HepG2 (cell line): ENCODE data around the gene ARPC3. TPM values are rescaled to one million over a fixed set of nuclear protein-coding genes. Genes with fewer than 3 reads are reported as not detected.

Source experiments
- ARHGAP35 ChIP-seq: sonication (generic); formaldehyde crosslinking; IDR thresholded peaks from 2 replicates; pipeline ENCODE4 v1.9.0; 2022; ENCODE audit warnings: mild to moderate bottlenecking, inconsistent platforms, moderate library complexity, missing genetic modification reagents, borderline replicate concordance
- ATF6 ChIP-seq: sonication (generic); formaldehyde crosslinking; conservative IDR thresholded peaks from 2 replicates; pipeline ENCODE4 v1.4.0; 2020; ENCODE audit warnings: missing genetic modification reagents
- ETV6 ChIP-seq: sonication (generic); formaldehyde crosslinking; conservative IDR thresholded peaks from 2 replicates; pipeline ENCODE4 v1.4.0; 2020; ENCODE audit warnings: missing genetic modification reagents
- HNF1A ChIP-seq, 2 experiments: sonication (generic) in 1 of 2; formaldehyde crosslinking in 1 of 2; IDR thresholded peaks; 2 replicates each; pipeline versions ENCODE4 v1.4.0 to v1.6.1; 2016 to 2020; ENCODE audit warnings: borderline replicate concordance in 1 of 2, low read depth in 1 of 2, mild to moderate bottlenecking in 1 of 2, missing genetic modification reagents in 1 of 2
- LRRFIP1 ChIP-seq: sonication (generic); formaldehyde crosslinking; conservative IDR thresholded peaks from 2 replicates; pipeline ENCODE4 v1.4.0; 2020; ENCODE audit warnings: missing genetic modification reagents
- NR3C1 ChIP-seq: sonication (generic); formaldehyde crosslinking; IDR thresholded peaks from 2 replicates; pipeline ENCODE4 v1.4.0; 2020; ENCODE audit warnings: missing genetic modification reagents
- PRDM15 ChIP-seq: sonication (generic); formaldehyde crosslinking; IDR thresholded peaks from 2 replicates; pipeline ENCODE4 v1.4.0; 2020; ENCODE audit warnings: missing genetic modification reagents
- SIN3B ChIP-seq: fragments of 150-350 bp; IDR thresholded peaks from 2 replicates; pipeline ENCODE4 v1.6.1; 2014; ENCODE audit warnings: low read length
- ZBTB33 ChIP-seq: sonication (generic); formaldehyde crosslinking; IDR thresholded peaks from 2 replicates; pipeline ENCODE4 v1.4.0; 2020; ENCODE audit warnings: missing genetic modification reagents
- ZNF644 ChIP-seq: IDR thresholded peaks from 2 replicates; pipeline ENCODE4 v1.6.1; 2016; ENCODE audit warnings: low read depth
- polyA plus RNA-seq, 8 experiments: library from polyadenylated mRNA; depleted of rRNA in 3 of 8; stranded (reverse) in 7 of 8; unstranded in 1 of 8; fragments of >200 nt; fragmentation: Illumina TruSeq in 4 of 8; extraction: Trizol in 4 of 8; gene quantifications; 2 replicates each; pipeline versions ENCODE4 v1.2.1 to v1.2.3, GENCODE V29; 2011 to 2016; ENCODE audit warnings: low read depth in 4 of 8, missing spikeins in 1 of 8, mixed read lengths in 1 of 8; ENCODE audit not compliant: insufficient read depth in 1 of 8
- total RNA-seq, 5 experiments: library from RNA; depleted of rRNA; stranded (reverse); fragments of >200 nt; fragmentation: Illumina TruSeq; extraction: Trizol; gene quantifications; 2 replicates each; pipeline ENCODE4 v1.2.3, GENCODE V29; 2016; ENCODE audit warnings: low read depth in 1 of 5

ARPC3 gene
- total and polyA plus RNA-seq, 2 of the 13 experiments (the other 11 are each of a cell fraction or from before 2014, with no cell fraction given): 32.7 to 234 TPM

GRCh38 chr12:110403146-110403975 lies 46.8 kb downstream of the ARPC3 start, which contains the start of gene ANAPC7 (continued):
- TF ChIP-seq LRRFIP1 (CRISPR knock-in tag) (no peak), ETV6 (CRISPR knock-in tag) (0 out of 2 replicates have a peak, but pooled peaks have one; percentile 52), ZBTB33 (no peak), SIN3B (no peak; the same call in 1 of the 2 replicates), ARHGAP35 (CRISPR knock-in tag) (peak; percentile 92), ZNF644 (CRISPR knock-in tag) (0 out of 2 replicates have a peak, but pooled peaks have one; percentile 29), ATF6 (CRISPR knock-in tag) (0 out of 2 replicates have a peak, but pooled peaks have one; percentile 23), PRDM15 (CRISPR knock-in tag) (no peak), HNF1A (IDR thresholded peaks at IDR 0.05; ENCODE audit: low read depth) (no peak), HNF1A (CRISPR knock-in tag; IDR thresholded peaks at IDR 0.05; ENCODE audit: borderline replicate concordance) (peak; percentile 32; the same call in 1 of the 2 replicates), NR3C1 (no peak)
